Spinal cord (tissue), 10 donors: ENCODE data around the gene TSPAN6. TPM values are rescaled to one million over a fixed set of nuclear protein-coding genes. Genes with fewer than 3 reads are reported as not detected.

Source experiments
- DNase-seq, 6 donors: peaks; one replicate each; pipeline versions ENCODE4 v3.0.0 to v3.0.0-alpha.2; 2013 to 2015; ENCODE audit warnings: low spot score in 6 of 6, low read depth in 4 of 6
- H3K27ac ChIP-seq: one replicate; pipeline ENCODE4 v1.5.1; 2013; ENCODE audit warnings: low read depth, low read length, control low read depth
- H3K27me3 ChIP-seq: one replicate; pipeline ENCODE4 v1.6.1; 2013; ENCODE audit warnings: low read length; ENCODE audit not compliant: control insufficient read depth, insufficient read depth
- H3K36me3 ChIP-seq: one replicate; pipeline ENCODE4 v1.6.1; 2013; ENCODE audit warnings: low read length; ENCODE audit not compliant: control insufficient read depth, insufficient read depth
- H3K4me1 ChIP-seq: one replicate; pipeline ENCODE4 v1.6.1; 2013; ENCODE audit warnings: low read length; ENCODE audit not compliant: control insufficient read depth, insufficient read depth
- H3K4me3 ChIP-seq: one replicate; pipeline ENCODE4 v1.5.1; 2013; ENCODE audit warnings: low read depth, low read length, control low read depth
- H3K9me3 ChIP-seq: one replicate; pipeline ENCODE4 v1.6.1; 2013; ENCODE audit warnings: low read length; ENCODE audit not compliant: control insufficient read depth, insufficient read depth
- WGBS: methylation state at CpG from one replicate; pipeline ENCODE4 v1.1.5; 2013; ENCODE audit warnings: missing lambda C conversion rate; ENCODE audit not compliant: insufficient coverage; 5-methylcytosine and 5-hydroxymethylcytosine counted together
- polyA plus RNA-seq, 2 donors: library from polyadenylated mRNA; unstranded; fragments of 120-200 nt; gene quantifications; one replicate each; pipeline ENCODE4 v1.2.1, GENCODE V29; 2013; ENCODE audit not compliant: insufficient read length in 2 of 2
- total RNA-seq, 2 donors: library from RNA; depleted of rRNA in 1 of 2; stranded (reverse); fragments of 120-200 nt in 1 of 2; fragments of >200 nt in 1 of 2; gene quantifications; one replicate each; pipeline versions ENCODE4 v1.2.3 to v1.2.4, GENCODE V29; 2013 to 2014
- donor health status: healthy.

Gene TSPAN6
- total and polyA plus RNA-seq, 4 donors: 53.7 to 73.7 (median 67.9) TPM

DNA sequence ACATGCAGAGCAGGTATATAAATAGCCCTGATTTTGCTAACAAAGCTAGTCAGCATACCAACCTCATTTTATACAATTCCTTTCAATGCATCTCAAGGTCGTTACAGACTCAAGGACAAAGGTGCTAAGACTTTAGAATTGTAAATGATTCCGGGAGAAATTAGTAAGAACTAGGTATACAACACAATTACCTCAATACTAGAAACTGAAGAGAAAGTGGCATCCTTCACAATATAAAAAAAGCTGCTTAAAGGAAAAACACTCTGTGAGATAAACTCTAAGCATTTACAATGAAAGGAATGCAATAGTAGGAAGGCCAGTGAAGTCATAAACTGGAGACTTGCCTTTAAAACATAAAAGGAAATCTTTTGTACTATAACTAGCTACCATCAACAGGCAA, 40.0 kb downstream of the TSPAN6 start:
- H3K9me3 ChIP-seq: no peaks in the 10 kb centered on the region
- H3K27me3 ChIP-seq: peaks cover 3% of the 10 kb centered on the region
- H3K4me3 ChIP-seq: no peak overlapping the region
- no CpG with 5 or more reads among the region's 2 CpGs for WGBS
- no peaks in the 10 kb centered on the region for H3K4me1 ChIP-seq
- H3K27ac ChIP-seq: no peak overlapping the region
- no peak for DNase-seq
- H3K36me3 ChIP-seq: no peaks in the 10 kb centered on the region

DNA sequence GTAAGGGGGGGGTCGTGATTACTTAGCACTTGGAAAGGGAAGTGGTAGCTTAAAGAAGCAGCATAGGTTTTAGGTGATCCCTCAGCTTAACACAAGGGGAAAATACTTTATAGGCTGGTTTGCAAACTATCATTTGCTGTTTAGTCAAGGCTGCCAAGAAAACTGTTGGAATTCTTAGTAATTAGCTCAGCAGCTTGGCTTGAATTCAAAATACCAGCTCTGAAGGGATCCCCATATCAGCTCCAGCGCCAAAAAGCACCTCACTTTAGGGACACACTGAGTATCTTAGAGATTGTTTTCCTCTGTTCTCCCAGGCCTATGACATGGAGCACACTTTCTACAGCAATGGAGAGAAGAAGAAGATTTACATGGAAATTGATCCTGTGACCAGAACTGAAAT, 43.0 kb downstream of the TSPAN6 start:
- H3K9me3 ChIP-seq: no peaks in the 10 kb centered on the region
- WGBS: no CpG with 5 or more reads among the region's 2 CpGs
- DNase-seq: peak in 2 of 6 donors; percentile 24 to 59
- no peaks in the 10 kb centered on the region for H3K4me1 ChIP-seq
- H3K27me3 ChIP-seq: no peaks in the 10 kb centered on the region
- H3K27ac ChIP-seq: no peak overlapping the region
- H3K36me3 ChIP-seq: no peaks in the 10 kb centered on the region
- H3K4me3 ChIP-seq: no peak overlapping the region

DNA sequence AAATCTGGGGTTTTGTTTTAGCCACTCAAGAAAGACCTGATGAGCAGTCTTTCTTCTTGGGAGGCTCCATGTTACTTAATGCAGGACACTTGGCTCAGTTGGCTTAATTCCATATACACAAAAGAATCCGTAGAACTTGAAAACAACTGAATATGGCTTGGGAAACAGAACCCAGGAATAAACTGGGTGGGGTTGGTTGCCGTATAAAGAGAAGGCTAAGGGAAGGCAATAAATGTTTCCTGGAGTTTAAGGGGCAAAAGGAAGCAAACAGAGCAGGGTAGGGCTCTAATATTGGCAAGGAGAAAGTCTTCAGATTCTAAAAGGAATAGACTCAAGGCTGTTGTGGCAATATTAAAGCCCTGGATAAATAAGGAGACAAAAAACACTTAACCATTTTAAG, 43.5 kb downstream of the TSPAN6 start:
- H3K27me3 ChIP-seq: peaks cover under 1% of the 10 kb centered on the region
- H3K36me3 ChIP-seq: no peaks in the 10 kb centered on the region
- no peaks in the 10 kb centered on the region for H3K4me1 ChIP-seq
- 22% methylated on average over 1 of the region's 2 CpGs for WGBS
- no peak overlapping the region for H3K4me3 ChIP-seq
- DNase-seq: no peak
- no peak overlapping the region for H3K27ac ChIP-seq
- no peaks in the 10 kb centered on the region for H3K9me3 ChIP-seq

DNA sequence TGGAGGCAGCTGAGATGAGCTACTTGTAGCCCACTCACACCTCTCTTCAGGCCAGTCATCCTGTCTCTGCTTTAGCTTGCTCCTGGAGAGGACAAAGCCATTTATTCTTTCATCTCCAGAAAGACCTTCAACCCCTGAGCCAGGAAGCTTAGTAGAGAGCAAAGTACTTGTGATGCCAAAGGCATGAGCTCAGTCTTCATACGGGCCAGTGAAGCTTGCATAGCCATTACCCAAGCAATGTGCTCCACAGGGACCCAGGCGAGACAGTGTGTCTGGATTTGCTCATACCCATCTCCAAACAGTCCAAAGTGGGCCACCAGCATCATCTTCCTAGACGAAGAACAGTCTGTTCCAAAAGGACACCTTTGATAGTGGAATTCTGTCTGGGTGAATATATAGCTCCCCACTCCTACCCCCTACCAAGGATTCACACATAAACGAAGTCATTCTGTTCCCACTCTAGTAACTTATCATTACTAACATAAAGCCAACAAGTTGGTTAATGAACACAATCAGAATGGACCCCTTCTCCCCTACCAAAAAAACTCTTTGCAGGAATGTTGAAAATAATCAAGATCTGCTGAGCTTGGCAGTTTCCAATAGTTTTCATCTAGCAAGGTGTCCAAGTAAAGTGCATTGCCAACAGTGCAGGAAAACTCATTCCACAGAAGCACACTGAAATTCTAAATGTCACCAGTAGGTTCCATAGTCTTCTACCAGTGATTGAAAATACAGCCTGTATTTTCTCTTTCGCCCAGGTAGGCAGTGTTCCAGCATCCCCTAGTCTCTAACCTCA, 45.2 kb downstream of the TSPAN6 start:
- H3K4me1 ChIP-seq: no peaks in the 10 kb centered on the region
- no peaks in the 10 kb centered on the region for H3K36me3 ChIP-seq
- no peak overlapping the region for H3K4me3 ChIP-seq
- no peaks in the 10 kb centered on the region for H3K9me3 ChIP-seq
- no peak overlapping the region for H3K27ac ChIP-seq
- DNase-seq: no peak
- WGBS: 62% methylated on average over 3 of the region's 5 CpGs
- H3K27me3 ChIP-seq: peaks cover 4% of the 10 kb centered on the region

DNA sequence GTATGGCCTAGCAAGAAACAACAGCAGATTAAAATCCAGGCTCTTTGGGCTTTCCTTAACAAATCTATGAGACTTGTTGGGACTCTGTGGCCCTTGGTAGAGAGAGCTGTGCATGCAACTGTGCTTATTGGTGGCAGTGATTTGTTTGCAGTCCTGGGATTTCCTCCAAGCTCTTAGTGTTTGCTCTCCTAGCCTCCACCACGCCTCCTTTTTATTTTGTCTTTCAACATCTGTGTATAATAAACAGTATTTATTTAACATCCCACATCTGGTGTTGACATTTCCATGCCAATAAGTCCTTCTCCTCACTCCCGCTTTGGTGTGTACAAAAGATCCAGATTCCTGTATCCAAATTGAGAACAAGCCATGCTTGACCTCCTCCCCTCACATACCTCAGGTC, 48.7 kb downstream of the TSPAN6 start:
- 60% methylated on average over 1 of the region's 2 CpGs for WGBS
- no peaks in the 10 kb centered on the region for H3K9me3 ChIP-seq

DNA sequence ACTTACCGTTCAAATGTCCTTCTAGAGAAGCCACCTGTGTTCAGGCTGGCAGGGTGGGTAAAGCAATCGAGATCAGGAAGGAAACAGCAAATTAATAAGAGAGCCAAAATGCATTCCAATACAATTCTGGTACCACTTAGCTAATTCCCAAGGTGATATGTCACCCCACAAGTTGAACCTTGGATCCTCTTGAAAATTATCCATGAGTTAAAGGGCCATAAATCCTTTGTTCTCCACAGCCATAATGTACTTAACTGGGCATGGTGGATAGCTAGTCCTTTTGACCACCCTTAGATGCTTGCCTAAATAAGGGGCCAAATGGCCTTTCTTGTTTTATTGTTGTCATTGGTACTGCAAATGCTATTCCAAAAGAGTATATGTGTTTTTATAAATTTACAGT, 49.9 kb downstream of the TSPAN6 start:
- no peaks in the 10 kb centered on the region for H3K4me1 ChIP-seq
- no peak for DNase-seq
- no CpG with 5 or more reads among the region's 2 CpGs for WGBS
- no peaks in the 10 kb centered on the region for H3K36me3 ChIP-seq
- no peak overlapping the region for H3K27ac ChIP-seq
- no peaks in the 10 kb centered on the region for H3K9me3 ChIP-seq
- no peak overlapping the region for H3K4me3 ChIP-seq
- peaks cover 7% of the 10 kb centered on the region for H3K27me3 ChIP-seq

More for the DNA sequence above, 48.7 kb downstream of the TSPAN6 start:
- peak in 1 of 6 donors; percentile 13 for DNase-seq
- Histone ChIP-seq H3K4me1 (no peaks in the 10 kb centered on the region), H3K36me3 (no peaks in the 10 kb centered on the region), H3K27me3 (peaks cover 7% of the 10 kb centered on the region), H3K27ac (no peak overlapping the region), H3K4me3 (no peak overlapping the region)

DNA sequence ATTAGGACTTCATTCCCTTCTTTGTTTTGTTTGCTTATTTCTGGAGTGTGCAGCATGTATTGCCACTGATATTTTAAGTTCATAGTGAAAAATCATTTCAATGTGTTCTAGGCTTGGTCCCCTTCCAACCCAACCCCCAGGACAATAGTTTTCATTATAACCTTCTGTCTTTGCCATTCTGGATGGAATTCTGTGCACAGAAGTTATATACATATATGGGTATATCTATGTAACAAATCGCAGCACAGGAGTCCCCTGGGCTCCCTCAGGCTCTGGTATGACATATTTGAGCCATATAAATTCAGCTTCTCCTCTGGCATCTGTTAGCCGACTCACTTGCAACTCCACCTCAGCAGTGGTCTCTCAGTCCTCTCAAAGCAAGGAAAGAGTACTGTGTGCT, 52.0 kb downstream of the TSPAN6 start, which contains the start of gene TNMD:
Gene TNMD (plus strand): TSS at position 326 of the 400 bp plus-strand sequence. CDS start 83 bp downstream, outside the sequence.
- Histone ChIP-seq H3K4me3 (no peak within 1 kb of the TSS), H3K27me3 (peaks cover 14% of the 10 kb centered on the region), H3K4me1 (no peaks in the 10 kb centered on the region), H3K27ac (no peak within 1 kb of the TSS), H3K9me3 (no peaks in the 10 kb centered on the region), H3K36me3 (no peaks in the 10 kb centered on the region)
- DNase-seq: peak in 1 of 6 donors; percentile 14
- WGBS: no CpG with 5 or more reads among the region's 2 CpGs

Other genes starting within 250 kb of the TSPAN6 start
- 10 to 100 TPM; 14.3 to 31.2 TPM for gene PCDH19, start 226.5 kb downstream of the TSPAN6 start, total RNA-seq
- 10 to 100 TPM; 42.2 to 60.0 TPM for gene PCDH19, start 226.5 kb downstream of the TSPAN6 start, polyA plus RNA-seq
- 1 to 10 TPM; 1.7 to 2.1 TPM for gene TNMD, start 51.9 kb downstream of the TSPAN6 start, total RNA-seq
- gene TNMD, start 51.9 kb downstream of the TSPAN6 start, polyA plus RNA-seq: 1 to 10 TPM; 2.9 to 3.5 TPM
- gene SRPX2, start 7.4 kb upstream of the TSPAN6 start, total RNA-seq: 10 to 100 TPM in 1 of 2 donors, 1 to 10 TPM in 1; 5.4 to 10.4 TPM
- 1 to 10 TPM; 1.7 to 4.0 TPM for gene SRPX2, start 7.4 kb upstream of the TSPAN6 start, polyA plus RNA-seq
- 10 to 100 TPM in 1 of 2 donors, 1 to 10 TPM in 1; 9.0 to 33.7 TPM for gene SYTL4, start 95.3 kb upstream of the TSPAN6 start, total RNA-seq
- 1 to 10 TPM; 6.7 to 9.1 TPM for gene SYTL4, start 95.3 kb upstream of the TSPAN6 start, polyA plus RNA-seq
- 10 to 100 TPM; 13.1 to 16.7 TPM for gene CSTF2, start 183.6 kb upstream of the TSPAN6 start, total RNA-seq
- gene CSTF2, start 183.6 kb upstream of the TSPAN6 start, polyA plus RNA-seq: 10 to 100 TPM; 19.6 to 23.1 TPM
- not detected for gene NOX1, start 237.6 kb upstream of the TSPAN6 start, total RNA-seq
- under 1 TPM; 0.84 to 0.87 TPM for gene NOX1, start 237.6 kb upstream of the TSPAN6 start, polyA plus RNA-seq